ENCODE data around the gene RNF7.
"Not testable (repeated sequence)": the region's sequence is repeated elsewhere in the genome, so short reads cannot be mapped to it uniquely, and the experiment has no call there.

- TF ChIP-seq CTCF (IDR thresholded peaks at IDR 0.05; ENCODE audit: extremely low read depth in 1 of 2, insufficient read depth in 1 of 2, low read depth in 1 of 2, low read length in 2 of 2); MYC (IDR thresholded peaks at IDR 0.05; ENCODE audit: low read depth, low read length); EZH2 (IDR thresholded peaks at IDR 0.05; ENCODE audit: borderline replicate concordance, low read depth, low read length, severe bottlenecking); POLR2A (IDR thresholded peaks at IDR 0.05; ENCODE audit: low read depth, low read length); MAX (IDR thresholded peaks at IDR 0.05; ENCODE audit: insufficient read depth, insufficient read length); POLR2AphosphoS5 (IDR thresholded peaks at IDR 0.05; ENCODE audit: insufficient read depth, low read depth, low read length); FOS (IDR thresholded peaks at IDR 0.05; ENCODE audit: borderline replicate concordance, insufficient read depth, low read length): not testable (repeated sequence)
Measured at GRCh38 chr3:141788750-141789149, 50.7 kb downstream of the RNF7 start.
